GM21423 (cell line): Measurements from ENCODE around the gene ACE2.
"Not testable (repeated sequence)": the region's sequence is repeated elsewhere in the genome, so short reads cannot be mapped to it uniquely, and the experiment has no call there.

Source experiments
- ATAC-seq: cut with Tn5 transposase; IDR thresholded peaks from one replicate; pipeline ENCODE4 v1.9.1; 2021; ENCODE audit warnings: mild to moderate bottlenecking, moderate library complexity; ENCODE audit not compliant: unreplicated experiment

Gene ACE2

DNA sequence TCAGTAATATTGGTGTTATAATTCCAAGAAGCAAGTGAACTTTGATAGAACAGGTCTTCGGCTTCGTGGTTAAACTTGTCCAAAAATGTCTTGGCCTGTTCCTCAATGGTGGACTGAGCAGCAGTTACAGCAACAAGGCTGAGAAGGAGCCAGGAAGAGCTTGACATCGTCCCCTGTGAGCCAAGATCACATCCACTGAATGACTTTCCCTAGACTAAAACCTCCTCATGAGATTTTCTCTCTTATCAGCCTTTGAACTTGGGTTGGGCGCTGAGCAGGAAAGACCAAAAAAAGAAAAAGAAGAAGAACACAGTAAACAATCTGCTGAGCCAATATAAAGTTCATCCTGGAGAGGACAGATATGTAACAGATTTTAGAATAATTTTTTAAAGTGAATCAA is at the start of gene ACE2:
Gene ACE2 (minus strand): TSS at position 216 of the 400 bp plus-strand sequence. CDS start 49 bp downstream, at position 167.
- no peak for ATAC-seq

DNA sequence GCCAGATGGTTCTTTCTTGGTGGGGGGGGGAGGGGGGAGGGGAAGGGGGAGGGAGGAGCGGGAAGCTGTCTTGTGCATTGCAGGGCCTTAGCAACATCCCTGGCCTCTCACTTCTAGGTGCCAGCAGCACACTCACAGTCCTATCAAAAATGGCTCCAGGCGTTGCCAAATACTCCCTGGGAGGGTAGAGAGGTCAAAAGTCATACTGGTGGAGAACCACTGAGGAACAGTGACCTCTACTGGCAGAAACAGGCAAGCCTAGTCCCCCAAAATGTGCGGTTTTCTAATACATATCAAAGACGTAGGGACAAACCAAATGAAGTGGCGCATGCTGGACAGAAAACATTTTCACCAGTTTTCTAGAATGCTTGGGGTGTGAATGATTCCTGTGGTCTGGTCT is 46.8 kb upstream of the ACE2 start:
- ATAC-seq, result not testable (repeated sequence)

- no peak for ATAC-seq
Observed at GRCh38 chrX:15646543-15646942, 45.8 kb upstream of the ACE2 start.

DNA sequence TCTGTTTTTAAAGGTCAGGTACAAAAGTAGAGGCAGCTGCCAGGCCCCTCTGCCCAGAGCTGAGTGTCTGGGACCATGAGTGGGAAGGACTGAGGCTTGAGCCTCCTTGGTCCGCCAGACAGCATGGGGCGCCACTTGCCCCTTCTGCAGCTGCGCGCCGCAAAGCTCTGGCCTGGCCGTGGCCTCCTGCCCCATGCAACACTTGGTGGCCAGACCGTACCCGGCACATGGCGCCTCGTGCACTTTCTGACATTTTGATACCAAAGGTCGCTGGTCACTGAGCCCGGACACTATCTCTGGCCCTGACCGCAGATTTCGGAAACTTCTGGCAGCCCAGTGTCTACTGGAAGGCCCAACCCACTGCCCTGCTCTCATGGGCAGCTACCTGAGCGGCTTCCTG is 45.3 kb upstream of the ACE2 start:
- no peak for ATAC-seq

- ATAC-seq, result no peak
Observed at GRCh38 chrX:15645266-15645665, 44.5 kb upstream of the ACE2 start.

GRCh38 chrX:15644560-15644872 is 43.8 kb upstream of the ACE2 start:
- no peak for ATAC-seq

DNA sequence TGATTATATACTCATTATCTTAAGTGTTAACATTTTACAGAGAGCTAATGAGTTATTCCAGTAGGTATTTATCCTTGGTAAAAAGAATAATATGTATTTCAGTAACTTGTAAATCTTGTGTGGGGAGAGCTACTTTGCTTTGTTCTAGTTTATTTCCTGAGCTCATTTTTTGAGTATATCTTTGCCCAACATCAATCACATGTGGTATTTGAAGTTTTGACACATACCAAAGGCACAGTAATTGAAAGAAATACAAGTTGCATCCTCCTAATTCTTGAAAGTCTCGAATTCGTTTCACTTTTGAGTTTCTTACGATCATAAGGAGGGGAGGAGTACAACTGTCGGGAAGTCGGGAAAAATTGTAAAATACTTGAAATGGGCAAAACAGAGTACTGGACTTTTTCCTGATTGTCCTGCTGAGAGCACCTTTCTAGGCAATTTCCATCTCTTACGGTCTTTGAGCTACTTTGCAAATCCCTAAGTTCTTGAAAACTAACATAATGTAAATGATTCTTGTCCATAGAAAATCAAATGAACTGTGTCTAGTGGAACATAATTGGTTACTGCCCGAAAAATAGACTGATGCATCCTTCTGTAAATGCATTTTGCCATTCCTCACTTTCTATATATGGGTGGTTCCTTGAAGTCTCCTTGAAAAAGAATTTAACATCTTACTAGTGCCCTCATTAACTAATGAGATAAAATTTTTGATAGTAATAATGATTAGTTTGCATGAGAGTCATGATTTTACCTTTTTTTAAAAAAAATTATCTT is 43.2 kb upstream of the ACE2 start:
- no peak for ATAC-seq

DNA sequence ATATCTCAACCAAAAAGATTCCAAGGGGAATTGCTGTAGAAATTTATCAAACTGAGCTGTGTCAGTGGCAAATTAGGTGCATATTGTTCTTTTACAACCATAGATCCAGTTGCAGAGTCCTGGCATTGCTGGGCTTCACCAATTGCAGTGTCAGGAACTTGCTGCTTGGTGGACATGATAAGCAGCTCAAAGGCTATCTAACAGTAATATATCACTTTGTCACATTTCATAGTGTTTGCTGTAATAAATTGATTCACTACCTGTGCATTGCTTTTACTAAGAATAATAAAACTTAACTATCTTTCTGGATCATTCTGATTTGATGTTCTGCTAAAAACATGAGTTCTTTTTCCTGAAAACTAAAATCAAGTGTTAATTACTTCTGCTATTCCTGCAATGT is 30.9 kb upstream of the ACE2 start:
- no peak for ATAC-seq

- ATAC-seq, result no peak
Observed at GRCh38 chrX:15623054-15623453, 22.3 kb upstream of the ACE2 start.

- ATAC-seq, result no peak
Observed at GRCh38 chrX:15619053-15619755, 18.4 kb upstream of the ACE2 start.

DNA sequence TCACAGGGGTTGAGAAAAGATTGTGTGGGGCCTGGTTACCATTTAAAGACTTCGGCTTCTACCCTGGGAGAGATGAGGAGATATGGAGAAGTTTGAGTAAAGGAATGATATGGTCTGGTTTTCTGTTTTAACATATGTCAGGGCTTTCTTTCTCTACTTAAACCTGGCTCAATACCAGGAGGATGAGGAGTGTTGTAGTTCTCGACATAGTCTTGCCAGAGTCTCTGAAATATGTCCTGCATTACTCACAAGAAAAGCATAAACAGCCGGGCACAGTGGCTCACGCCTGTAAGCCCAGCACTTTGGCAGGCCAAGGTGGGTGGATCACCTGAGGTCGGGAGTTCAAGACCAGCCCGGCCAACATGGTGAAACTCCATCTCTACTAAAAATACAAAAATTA is 16.4 kb upstream of the ACE2 start:
- no peak for ATAC-seq

DNA sequence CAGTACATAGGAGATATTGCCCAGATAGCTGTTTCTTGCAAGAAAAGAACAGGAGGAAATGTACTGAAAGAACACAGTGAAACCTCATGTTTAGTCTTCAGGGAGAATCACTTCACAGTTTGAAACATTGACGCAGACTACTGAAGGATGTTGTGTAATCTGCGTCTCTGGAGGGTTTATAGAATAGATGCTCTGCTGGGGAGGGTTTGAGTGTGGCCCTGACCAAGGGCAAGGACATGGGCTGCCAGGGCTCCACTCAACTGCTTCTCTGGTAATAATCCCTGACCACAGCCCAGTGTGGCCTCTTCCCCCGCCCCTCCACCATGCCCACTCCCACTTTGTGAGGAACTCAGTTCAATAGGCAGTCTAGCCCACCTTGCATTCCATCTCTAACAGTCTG is 15.8 kb upstream of the ACE2 start:
- ATAC-seq, result no peak

DNA sequence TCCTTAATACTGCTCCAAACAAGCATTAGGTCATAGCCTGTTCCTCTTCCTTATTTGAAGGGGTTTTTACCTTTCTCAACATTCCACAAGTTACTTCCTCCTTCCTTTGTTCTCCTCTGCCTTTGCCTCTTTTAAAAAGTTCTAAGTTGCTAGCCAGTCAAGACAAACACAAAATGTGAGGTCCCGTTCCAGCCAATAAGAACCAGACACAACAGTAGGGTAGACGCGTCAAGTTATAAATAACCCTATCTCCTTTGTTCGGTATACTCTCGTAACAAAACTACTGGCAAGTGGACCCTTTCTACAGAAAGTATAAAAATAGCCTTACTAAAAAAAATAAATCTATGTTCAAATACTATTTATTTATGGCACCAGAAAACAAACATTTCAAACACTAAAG is 6.3 kb upstream of the ACE2 start:
- no peak for ATAC-seq

GRCh38 chrX:15606136-15606535 is 5.4 kb upstream of the ACE2 start:
- no peak for ATAC-seq

GRCh38 chrX:15605226-15605625 is 4.5 kb upstream of the ACE2 start:
- ATAC-seq, result no peak

DNA sequence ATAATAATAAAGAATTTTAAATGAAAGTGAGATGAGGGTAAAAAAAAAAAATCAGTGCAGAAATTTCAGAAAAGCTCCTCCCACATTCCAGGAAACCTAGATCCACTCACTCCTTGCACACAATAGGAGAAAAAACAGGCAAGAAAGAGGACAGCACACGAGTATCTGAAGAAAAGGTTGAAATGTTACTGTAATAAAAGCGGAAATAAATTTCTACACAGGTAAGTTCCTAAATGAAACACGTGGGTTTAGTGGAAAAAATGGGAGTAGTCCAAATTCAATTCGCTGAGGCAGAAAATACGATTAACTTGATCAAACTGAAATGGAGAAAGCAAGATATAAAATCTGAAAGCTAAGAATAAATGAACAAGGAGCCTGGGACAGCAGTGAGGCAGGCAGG is 2.0 kb upstream of the ACE2 start:
- no peak for ATAC-seq

DNA sequence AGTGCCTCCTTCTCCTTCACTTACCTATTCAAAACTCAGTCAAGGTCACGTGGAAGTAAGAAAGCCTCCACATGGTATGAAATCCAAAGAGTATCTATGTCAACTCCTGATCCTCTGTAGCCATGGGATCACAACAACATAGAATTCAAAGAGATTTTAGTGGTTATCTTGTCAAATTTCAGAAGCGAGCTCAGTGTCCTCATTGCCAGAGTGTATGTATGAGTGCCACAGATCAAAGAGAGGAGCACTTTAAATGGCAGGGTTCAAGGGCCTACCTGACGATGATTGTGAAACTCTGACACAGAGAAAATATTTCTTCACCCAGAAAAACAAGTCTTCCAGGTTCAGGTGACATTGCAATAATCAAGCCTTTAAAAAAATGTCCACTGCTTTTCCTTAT is 1.2 kb upstream of the ACE2 start:
- ATAC-seq, result no peak

DNA sequence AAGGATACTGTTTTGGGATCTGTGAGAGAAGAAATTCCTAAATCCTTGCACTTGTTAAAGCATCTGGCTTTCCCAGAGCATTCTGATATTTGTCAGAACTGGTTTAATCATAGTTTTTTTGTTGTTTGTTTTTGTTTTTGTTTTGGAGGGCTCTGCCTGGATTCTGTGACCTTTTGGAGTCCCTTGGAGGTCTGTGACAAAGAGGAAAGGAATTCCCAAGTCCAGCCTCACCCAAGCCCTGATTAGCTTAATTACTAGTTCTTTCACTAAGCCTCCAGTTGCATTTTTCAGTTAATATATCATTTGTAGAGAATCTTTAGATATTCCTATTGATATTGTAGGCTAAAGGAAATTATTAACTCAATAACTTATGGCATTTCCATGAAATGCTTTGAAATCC is 711 bp downstream of the ACE2 start:
- no peak for ATAC-seq

GRCh38 chrX:15599461-15599860 is 1.3 kb downstream of the ACE2 start:
- ATAC-seq, result no peak

GRCh38 chrX:15598026-15598425 is 2.7 kb downstream of the ACE2 start:
- ATAC-seq, result no peak

- ATAC-seq, result no peak
Observed at GRCh38 chrX:15594371-15594770, 6.4 kb downstream of the ACE2 start.
